H9 (cell line): ENCODE data around the gene LRRC55. TPM values are rescaled to one million over a fixed set of nuclear protein-coding genes. Genes with fewer than 3 reads are reported as not detected.

ENCODE experiments used
- DNase-seq: peaks from one replicate; pipeline ENCODE4 v3.0.0-alpha.2; 2017
- H2AFZ ChIP-seq: one replicate; pipeline ENCODE4 v1.6.1; 2013; ENCODE audit warnings: mild to moderate bottlenecking, low read length, control low read depth, moderate library complexity
- H2AK5ac ChIP-seq: 2 replicates; pipeline ENCODE4 v1.6.1; 2013; ENCODE audit warnings: low read length, control low read depth, mixed read lengths; ENCODE audit not compliant: insufficient read length
- H2BK120ac ChIP-seq: one replicate; pipeline ENCODE4 v1.6.1; 2013; ENCODE audit warnings: low read depth, mild to moderate bottlenecking, low read length, control low read depth, inconsistent platforms; ENCODE audit not compliant: poor library complexity, severe bottlenecking
- H2BK12ac ChIP-seq: 2 replicates; pipeline ENCODE4 v1.6.1; 2013; ENCODE audit warnings: low read length, control low read depth, mixed read lengths, low read depth; ENCODE audit not compliant: insufficient read length
- H2BK15ac ChIP-seq: 2 replicates; pipeline ENCODE4 v1.6.1; 2013; ENCODE audit warnings: low read depth, low read length, control low read depth
- H2BK20ac ChIP-seq: one replicate; pipeline ENCODE4 v1.6.1; 2013; ENCODE audit warnings: low read depth, mild to moderate bottlenecking, low read length, control low read depth, inconsistent platforms; ENCODE audit not compliant: poor library complexity, severe bottlenecking
- H2BK5ac ChIP-seq: 2 replicates; pipeline ENCODE4 v1.6.1; 2013; ENCODE audit warnings: low read length, control low read depth, mixed read lengths; ENCODE audit not compliant: insufficient read length
- H3K14ac ChIP-seq: 2 replicates; pipeline ENCODE4 v1.6.1; 2013; ENCODE audit warnings: low read length, control low read depth; ENCODE audit not compliant: insufficient read depth
- H3K18ac ChIP-seq: 2 replicates; pipeline ENCODE4 v1.6.1; 2013; ENCODE audit warnings: low read depth, mild to moderate bottlenecking, mixed read lengths, low read length, control low read depth; ENCODE audit not compliant: insufficient read length
- H3K23ac ChIP-seq: 2 replicates; pipeline ENCODE4 v1.6.1; 2013; ENCODE audit warnings: low read length, control low read depth, mixed read lengths, low read depth; ENCODE audit not compliant: insufficient read length
- H3K23me2 ChIP-seq: 2 replicates; pipeline ENCODE4 v1.6.1; 2013; ENCODE audit warnings: low read depth, mild to moderate bottlenecking, mixed read lengths, low read length, control low read depth; ENCODE audit not compliant: insufficient read length, poor library complexity, severe bottlenecking
- H3K27ac ChIP-seq: 2 replicates; pipeline ENCODE4 v1.5.1; 2013; ENCODE audit warnings: low read length, control low read depth, mixed read lengths, low read depth; ENCODE audit not compliant: insufficient read length
- H3K27me3 ChIP-seq: 2 replicates; pipeline ENCODE4 v1.6.1; 2013; ENCODE audit warnings: low read length, control low read depth, inconsistent platforms; ENCODE audit not compliant: insufficient read depth
- H3K4ac ChIP-seq: 2 replicates; pipeline ENCODE4 v1.6.1; 2013; ENCODE audit warnings: low read depth, mild to moderate bottlenecking, control low read depth, inconsistent platforms, low read length, moderate library complexity
- H3K4me1 ChIP-seq: 2 replicates; pipeline ENCODE4 v1.6.1; 2013; ENCODE audit warnings: low read length, control low read depth, inconsistent platforms; ENCODE audit not compliant: insufficient read depth
- H3K4me2 ChIP-seq: 2 replicates; pipeline ENCODE4 v1.6.1; 2013; ENCODE audit warnings: low read length, control low read depth, mixed read lengths; ENCODE audit not compliant: insufficient read length, insufficient read depth
- H3K56ac ChIP-seq: 2 replicates; pipeline ENCODE4 v1.6.1; 2013; ENCODE audit warnings: low read depth, mild to moderate bottlenecking, mixed read lengths, low read length, control low read depth; ENCODE audit not compliant: insufficient read length
- H3K79me1 ChIP-seq: 2 replicates; pipeline ENCODE4 v1.6.1; 2013; ENCODE audit warnings: low read depth, mild to moderate bottlenecking, moderate library complexity, low read length, control low read depth, inconsistent platforms; ENCODE audit not compliant: insufficient read depth, poor library complexity, severe bottlenecking
- H3K79me2 ChIP-seq: 2 replicates; pipeline ENCODE4 v1.6.1; 2013; ENCODE audit warnings: low read length, control low read depth, inconsistent platforms; ENCODE audit not compliant: insufficient read depth
- H3K9ac ChIP-seq: 2 replicates; pipeline ENCODE4 v1.6.1; 2013; ENCODE audit warnings: low read length, control low read depth, mixed read lengths; ENCODE audit not compliant: insufficient read length; ENCODE audit errors: extremely low read depth
- H3K9me3 ChIP-seq: one replicate; pipeline ENCODE4 v1.6.1; 2013; ENCODE audit warnings: low read depth, low read length, inconsistent platforms; ENCODE audit not compliant: control insufficient read depth
- H3T11ph ChIP-seq: one replicate; pipeline ENCODE4 v1.6.1; 2013; ENCODE audit warnings: mild to moderate bottlenecking, low read length, control low read depth, inconsistent platforms
- H4K20me1 ChIP-seq: one replicate; pipeline ENCODE4 v1.6.1; 2013; ENCODE audit not compliant: control insufficient read depth, insufficient read length, insufficient read depth
- H4K5ac ChIP-seq: 2 replicates; pipeline ENCODE4 v1.6.1; 2013; ENCODE audit warnings: low read depth, mild to moderate bottlenecking, mixed read lengths, low read length, control low read depth; ENCODE audit not compliant: insufficient read length
- H4K8ac ChIP-seq: replicated peaks from 2 replicates; pipeline ENCODE4 v1.6.1; 2013; ENCODE audit warnings: low read length, control low read depth, mixed read lengths, low read depth; ENCODE audit not compliant: insufficient read length
- H4K91ac ChIP-seq: 2 replicates; pipeline ENCODE4 v1.6.1; 2013; ENCODE audit warnings: low read depth, mild to moderate bottlenecking, moderate library complexity, mixed read lengths, low read length, control low read depth; ENCODE audit not compliant: insufficient read length
- H3K27ac Mint-ChIP-seq, 3 experiments: 2 replicates in 2 of 3; 3 replicates in 1 of 3; pipeline ENCODE4 v1.8.0; 2020 to 2021; ENCODE audit warnings: mixed read lengths in 3 of 3, mild to moderate bottlenecking in 1 of 3, moderate library complexity in 1 of 3
- H3K27me3 Mint-ChIP-seq: 2 replicates; pipeline ENCODE4 v1.8.0; 2021; ENCODE audit warnings: low read depth, mild to moderate bottlenecking, moderate library complexity, mixed read lengths
- H3K36me3 Mint-ChIP-seq, 3 experiments: 2 replicates in 2 of 3; 3 replicates in 1 of 3; pipeline ENCODE4 v1.8.0; 2020 to 2021; ENCODE audit warnings: low read depth in 3 of 3, mixed read lengths in 3 of 3; ENCODE audit not compliant: insufficient read depth in 1 of 3
- H3K4me1 Mint-ChIP-seq, 2 experiments: 2 replicates each; pipeline ENCODE4 v1.8.0; 2020; ENCODE audit warnings: mixed read lengths in 2 of 2
- H3K4me3 Mint-ChIP-seq, 2 experiments: 2 replicates in 1 of 2; 3 replicates in 1 of 2; pipeline ENCODE4 v1.8.0; 2020 to 2021; ENCODE audit warnings: mild to moderate bottlenecking in 2 of 2, mixed read lengths in 2 of 2, moderate library complexity in 1 of 2
- H3K9me3 Mint-ChIP-seq, 2 experiments: 2 replicates in 1 of 2; 3 replicates in 1 of 2; pipeline ENCODE4 v1.8.0; 2020; ENCODE audit warnings: mild to moderate bottlenecking in 2 of 2, mixed read lengths in 2 of 2, moderate library complexity in 1 of 2
- CTCF ChIP-seq: fragments of 200-600 bp; sonication (generic); conservative IDR thresholded peaks from 3 replicates; pipeline ENCODE4 v1.8.0; 2021; ENCODE audit warnings: antibody characterized with exemption, mild to moderate bottlenecking
- WGBS: extraction: QIAGEN DNeasy Blood & Tissue Kit; methylation state at CpG from one replicate; pipeline ENCODE4 v1.1.7; 2013; ENCODE audit warnings: missing lambda C conversion rate, low lambda C conversion rate, mixed read lengths; ENCODE audit not compliant: insufficient read length; ENCODE audit errors: extremely low coverage; 5-methylcytosine and 5-hydroxymethylcytosine counted together
- total RNA-seq: library from RNA; stranded (reverse); gene quantifications from 2 replicates; pipeline ENCODE4 v1.2.1, GENCODE V29; 2021

The LRRC55 gene
- total RNA-seq, 1 experiment from 2014 or later, result 1.0 TPM

DNA sequence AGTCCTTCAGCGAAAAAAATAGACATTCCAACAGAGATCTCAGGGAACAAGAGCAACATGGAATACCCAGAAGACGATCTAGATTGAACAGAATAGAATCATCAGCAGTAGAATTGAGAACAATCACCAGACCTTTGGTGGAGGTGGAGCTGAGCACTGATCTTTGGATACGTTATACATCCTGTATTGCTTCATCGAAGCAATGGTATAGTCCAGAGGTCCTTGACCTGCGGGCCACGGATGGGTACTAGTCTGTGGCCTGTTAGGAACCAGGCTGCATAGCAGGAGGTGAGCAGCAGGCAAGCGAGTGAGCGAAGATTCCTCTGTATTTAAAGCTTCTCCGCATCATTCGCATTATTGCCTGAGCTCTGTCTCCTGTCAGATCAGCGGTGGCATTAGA lies 17.6 kb downstream of the LRRC55 start:
- no CpG with 5 or more reads among the region's 11 CpGs for WGBS
- Histone ChIP-seq H2AFZ (no peak overlapping the region), H3K9me3 (no peaks in the 10 kb centered on the region), H2BK120ac (no peak overlapping the region), H3K23me2 (no peaks in the 10 kb centered on the region), H2BK12ac (no peak overlapping the region), H4K91ac (no peak overlapping the region), H4K8ac (no peak overlapping the region), H2BK15ac (no peak overlapping the region), H3K56ac (no peak overlapping the region), H3K18ac (no peak overlapping the region), H3K4ac (no peak overlapping the region), H3K23ac (no peak overlapping the region), H2BK20ac (no peak overlapping the region), H3K14ac (no peak overlapping the region), H3K27ac (no peak overlapping the region), H3K79me1 (no peaks in the 10 kb centered on the region), H4K20me1 (no peaks in the 10 kb centered on the region), H2AK5ac (no peak overlapping the region), H3K9ac (no peak overlapping the region), H3K4me1 (no peaks in the 10 kb centered on the region; the same call in 1 of the 2 replicates), H4K5ac (no peak overlapping the region), H3K4me2 (no peak overlapping the region), H3T11ph (no peak overlapping the region), H2BK5ac (no peak overlapping the region), H3K79me2 (no peaks in the 10 kb centered on the region), H3K27me3 (no peaks in the 10 kb centered on the region; the same call in 1 of the 2 replicates)
- peaks cover 16% of the 10 kb centered on the region in 2 experiments for H3K4me1 Mint-ChIP-seq
- H3K9me3 Mint-ChIP-seq, result no peaks in the 10 kb centered on the region; a peak in 1 of 5 replicates
- no peak for TF ChIP-seq CTCF
- H3K4me3 Mint-ChIP-seq, result no peak overlapping the region
- no peak for DNase-seq
- H3K27me3 Mint-ChIP-seq, result no peaks in the 10 kb centered on the region
- H3K36me3 Mint-ChIP-seq, result peaks cover 0 to 2% (median 0%) of the 10 kb centered on the region in 3 experiments; a peak in 1 of 7 replicates
- no peak overlapping the region for H3K27ac Mint-ChIP-seq
